SU-DHL-6 (cell line): ENCODE data around the gene PIP5K1B.

Source experiments
- H2AFZ ChIP-seq: fragments of 200-600 bp; sonication (generic); 2 replicates; pipeline ENCODE4 v1.6.1; 2014; ENCODE audit warnings: low read depth, mild to moderate bottlenecking, moderate library complexity, mixed read lengths, antibody characterized with exemption, low read length; ENCODE audit not compliant: severe bottlenecking
- H3F3A ChIP-seq: fragments of 200-600 bp; shearing (Covaris generic); 2 replicates; pipeline ENCODE4 v1.6.0; 2016; ENCODE audit warnings: antibody characterized with exemption, mild to moderate bottlenecking; ENCODE audit not compliant: insufficient read depth
- H3K27ac ChIP-seq: fragments of 200-600 bp; sonication (generic); 2 replicates; pipeline ENCODE4 v1.5.1; 2016; ENCODE audit warnings: low read depth, mild to moderate bottlenecking, low read length, moderate library complexity, mixed read lengths
- H3K27me3 ChIP-seq: fragments of 200-600 bp; sonication (generic), shearing (Covaris generic); 2 replicates; pipeline ENCODE4 v1.6.0; 2014; ENCODE audit warnings: mild to moderate bottlenecking, low read length
- H3K36me3 ChIP-seq: fragments of 200-600 bp; sonication (generic); 2 replicates; pipeline ENCODE4 v1.6.1; 2014; ENCODE audit warnings: mild to moderate bottlenecking, low read length, mixed read lengths
- H3K4me2 ChIP-seq: fragments of 300-600, 200-600 bp; shearing (Covaris generic), sonication (generic); 2 replicates; pipeline ENCODE4 v1.6.0; 2014; ENCODE audit warnings: low read length, low read depth, mild to moderate bottlenecking; ENCODE audit not compliant: poor library complexity, severe bottlenecking
- H3K4me3 ChIP-seq: fragments of 200-600 bp; sonication (generic); 2 replicates; pipeline ENCODE4 v1.5.1; 2014; ENCODE audit warnings: antibody characterized with exemption, low read length, mild to moderate bottlenecking, mixed read lengths; ENCODE audit not compliant: insufficient read depth, poor library complexity, severe bottlenecking
- H3K79me2 ChIP-seq: fragments of 200-600 bp; sonication (generic); 2 replicates; pipeline ENCODE4 v1.6.1; 2014; ENCODE audit warnings: mild to moderate bottlenecking, low read length, moderate library complexity; ENCODE audit not compliant: insufficient read depth
- H3K9ac ChIP-seq: fragments of 200-600 bp; sonication (generic); 2 replicates; pipeline ENCODE4 v1.7.0; 2014; ENCODE audit warnings: mild to moderate bottlenecking, low read length
- H3K9me2 ChIP-seq: fragments of 200-600 bp; sonication (generic); replicated peaks from 2 replicates; pipeline ENCODE4 v1.6.1; 2014; ENCODE audit warnings: low read length; ENCODE audit not compliant: insufficient read depth
- H3K9me3 ChIP-seq: fragments of 200-600 bp; sonication (generic); 2 replicates; pipeline ENCODE4 v1.6.1; 2014; ENCODE audit warnings: low read length, mixed read lengths; ENCODE audit not compliant: insufficient read depth
- H4K20me1 ChIP-seq: fragments of 200-600 bp; sonication (generic); 2 replicates; pipeline ENCODE4 v1.6.1; 2014; ENCODE audit warnings: low read depth, mild to moderate bottlenecking, antibody characterized with exemption, low read length, moderate library complexity, mixed read lengths
- CTCF ChIP-seq: fragments of 200-600 bp; sonication (generic); IDR thresholded peaks from one replicate; pipeline ENCODE4 v1.5.1; 2017; ENCODE audit warnings: antibody characterized with exemption, mild to moderate bottlenecking, low read length, moderate library complexity; ENCODE audit not compliant: insufficient read depth, poor library complexity, severe bottlenecking
- EZH2phosphoT487 ChIP-seq: fragments of 200-600 bp; sonication (generic), shearing (Covaris generic); conservative IDR thresholded peaks from 2 replicates; pipeline ENCODE4 v1.6.1; 2018; ENCODE audit warnings: mild to moderate bottlenecking, antibody characterized with exemption, low read length, moderate library complexity, mixed read lengths

PIP5K1B gene

GRCh38 chr9:68907910-68908309 is 202.9 kb downstream of the PIP5K1B start:
- TF ChIP-seq CTCF (no peak), EZH2phosphoT487 (no peak)
- Histone ChIP-seq H3K9ac (no peak overlapping the region), H3K27ac (no peak overlapping the region), H2AFZ (no peak overlapping the region), H3K27me3 (no peaks in the 10 kb centered on the region), H4K20me1 (no peaks in the 10 kb centered on the region), H3K4me2 (no peak overlapping the region), H3F3A (no peaks in the 10 kb centered on the region), H3K79me2 (no peaks in the 10 kb centered on the region), H3K9me2 (no peaks in the 10 kb centered on the region), H3K4me3 (no peak overlapping the region), H3K36me3 (no peaks in the 10 kb centered on the region), H3K9me3 (no peaks in the 10 kb centered on the region)

- H3K4me3 ChIP-seq: no peak overlapping the region
- H2AFZ ChIP-seq: no peak overlapping the region
- H3K9me2 ChIP-seq: no peaks in the 10 kb centered on the region
- H3K4me2 ChIP-seq: no peak overlapping the region
- no peak overlapping the region for H3K9ac ChIP-seq
- no peaks in the 10 kb centered on the region for H3K9me3 ChIP-seq
- no peaks in the 10 kb centered on the region for H3K79me2 ChIP-seq
- TF ChIP-seq EZH2phosphoT487 (no peak), CTCF (no peak)
- H3K27ac ChIP-seq: no peak overlapping the region
- no peaks in the 10 kb centered on the region for H4K20me1 ChIP-seq
- H3F3A ChIP-seq: no peaks in the 10 kb centered on the region
- H3K36me3 ChIP-seq: no peaks in the 10 kb centered on the region
- H3K27me3 ChIP-seq: no peaks in the 10 kb centered on the region
Observed at GRCh38 chr9:68912561-68912960, 207.5 kb downstream of the PIP5K1B start.

- no peak for TF ChIP-seq EZH2phosphoT487
- no peak for TF ChIP-seq CTCF
- Histone ChIP-seq H3K79me2 (no peaks in the 10 kb centered on the region), H3K27me3 (no peaks in the 10 kb centered on the region), H3K36me3 (no peaks in the 10 kb centered on the region), H3K9me3 (no peaks in the 10 kb centered on the region), H3K4me3 (no peak overlapping the region), H3K9me2 (no peaks in the 10 kb centered on the region), H3K9ac (no peak overlapping the region), H4K20me1 (no peaks in the 10 kb centered on the region), H2AFZ (no peak overlapping the region), H3K27ac (no peak overlapping the region), H3F3A (no peaks in the 10 kb centered on the region), H3K4me2 (no peak overlapping the region)
Observed at GRCh38 chr9:68913054-68913453, 208.0 kb downstream of the PIP5K1B start.

- H3K4me2 ChIP-seq: no peak overlapping the region
- H3K27me3 ChIP-seq: no peaks in the 10 kb centered on the region
- no peak overlapping the region for H2AFZ ChIP-seq
- no peaks in the 10 kb centered on the region for H4K20me1 ChIP-seq
- H3K9me3 ChIP-seq: no peaks in the 10 kb centered on the region
- no peak overlapping the region for H3K27ac ChIP-seq
- H3K9me2 ChIP-seq: no peaks in the 10 kb centered on the region
- H3K79me2 ChIP-seq: no peaks in the 10 kb centered on the region
- no peak overlapping the region for H3K4me3 ChIP-seq
- no peaks in the 10 kb centered on the region for H3K36me3 ChIP-seq
- TF ChIP-seq EZH2phosphoT487 (no peak), CTCF (no peak)
- H3F3A ChIP-seq: no peaks in the 10 kb centered on the region
- H3K9ac ChIP-seq: no peak overlapping the region
Observed at GRCh38 chr9:68914751-68915150, 209.7 kb downstream of the PIP5K1B start.
